HG02678 (cell line): ENCODE data around the gene CAPN9.

Source experiments
- ATAC-seq: cut with Tn5 transposase; IDR thresholded peaks from one replicate; pipeline ENCODE4 v1.9.1; 2021; ENCODE audit warnings: mild to moderate bottlenecking, moderate library complexity; ENCODE audit not compliant: unreplicated experiment

The CAPN9 gene

DNA sequence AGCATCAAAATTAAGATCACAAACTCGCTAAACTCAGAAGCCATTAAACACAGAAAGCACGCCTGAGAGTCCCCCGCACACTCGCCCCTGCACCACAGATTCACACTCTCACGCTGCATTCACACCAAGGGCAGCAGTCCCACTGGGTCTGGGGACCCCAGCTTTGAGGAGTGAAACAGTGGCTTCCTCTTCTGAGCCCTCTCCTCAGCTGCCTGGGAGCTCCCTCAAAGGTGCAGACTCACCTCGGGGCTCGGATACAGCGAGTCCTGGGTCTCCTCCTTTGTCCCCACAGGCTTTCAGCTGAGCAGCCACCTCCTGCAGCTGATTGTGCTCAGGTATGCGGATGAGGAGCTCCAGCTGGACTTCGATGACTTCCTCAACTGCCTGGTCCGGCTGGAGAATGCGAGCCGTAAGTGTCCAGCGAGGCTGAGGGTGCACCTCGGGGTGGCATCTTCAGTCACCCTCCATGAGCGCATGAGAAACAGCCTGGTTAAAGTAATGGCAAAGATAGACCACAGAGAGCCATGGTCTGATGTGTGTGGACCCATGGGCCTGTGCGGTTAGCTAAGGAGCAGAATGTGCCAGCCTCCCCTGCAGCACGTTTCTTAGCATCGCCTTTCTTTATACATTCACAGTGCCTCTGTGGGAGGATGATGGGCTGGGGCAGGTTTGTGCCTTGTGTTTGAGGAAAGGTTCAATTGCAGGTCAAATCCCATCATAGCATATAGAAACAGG lies 47.9 kb downstream of the CAPN9 start:
- ATAC-seq: no peak

DNA sequence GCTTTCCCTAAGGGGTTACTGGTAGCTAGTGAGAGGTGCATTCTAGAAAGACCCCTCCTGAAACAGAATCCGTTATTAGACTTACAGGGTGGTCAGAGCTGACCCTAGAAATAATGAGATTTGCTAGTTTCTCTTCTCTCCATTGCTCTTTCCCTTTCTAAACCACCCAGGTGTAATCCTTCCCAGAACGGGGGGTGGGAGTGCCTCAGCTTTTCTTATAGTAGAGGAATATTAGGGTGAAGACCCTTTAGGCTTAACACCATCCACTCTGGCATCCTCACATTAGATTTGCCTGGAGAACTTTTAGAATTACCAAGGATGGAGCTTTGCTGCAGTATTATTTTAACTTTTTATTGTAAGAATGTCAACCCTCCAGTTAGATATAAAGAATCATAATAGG lies 49.4 kb downstream of the CAPN9 start:
- ATAC-seq: no peak

DNA sequence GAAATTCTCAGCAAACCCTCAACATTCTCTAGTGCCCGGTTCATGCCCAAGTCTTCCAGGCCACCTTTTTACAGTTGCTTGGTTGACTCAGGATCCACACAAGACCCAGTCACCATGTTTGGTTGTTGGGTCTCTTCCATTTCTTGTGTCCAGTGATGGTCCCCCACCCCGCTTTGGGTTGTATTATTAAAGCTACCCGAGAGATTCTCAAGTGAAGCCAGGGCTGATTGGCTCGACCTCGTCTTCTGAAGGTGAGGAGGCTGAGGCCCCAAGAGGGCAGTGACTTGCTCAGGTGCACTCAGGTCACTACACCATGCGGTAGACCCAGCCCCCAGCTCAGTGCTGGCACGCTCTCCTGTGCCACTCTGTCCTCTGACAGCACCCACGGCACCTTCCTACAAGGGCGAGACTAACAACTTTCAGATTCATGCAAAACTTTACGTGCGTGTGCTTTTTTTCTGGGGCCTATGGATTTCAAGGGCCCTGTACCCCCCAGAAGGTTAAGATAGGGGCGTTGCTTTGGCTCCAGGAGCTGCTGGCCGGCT lies 50.3 kb downstream of the CAPN9 start:
- ATAC-seq: no peak

DNA sequence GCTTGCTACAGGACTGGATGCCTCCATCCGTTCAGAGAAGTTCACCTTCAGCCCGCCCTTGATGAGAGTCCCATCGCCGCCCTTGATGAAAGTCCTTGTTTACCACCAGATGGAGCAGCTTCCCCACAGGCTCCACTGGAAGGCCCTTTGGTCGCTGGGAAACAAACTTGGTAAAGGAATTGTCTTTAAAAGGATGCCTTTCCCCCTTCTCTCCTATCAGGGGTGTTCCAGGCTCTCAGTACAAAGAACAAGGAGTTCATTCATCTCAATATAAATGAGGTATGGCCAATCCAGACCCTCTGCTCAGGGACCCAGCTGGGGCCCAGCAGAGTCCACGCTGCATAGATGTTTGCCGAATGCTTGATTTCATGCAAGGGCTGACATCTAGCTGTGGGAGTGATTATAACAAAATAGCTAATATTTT lies 50.8 kb downstream of the CAPN9 start:
- no peak for ATAC-seq

DNA sequence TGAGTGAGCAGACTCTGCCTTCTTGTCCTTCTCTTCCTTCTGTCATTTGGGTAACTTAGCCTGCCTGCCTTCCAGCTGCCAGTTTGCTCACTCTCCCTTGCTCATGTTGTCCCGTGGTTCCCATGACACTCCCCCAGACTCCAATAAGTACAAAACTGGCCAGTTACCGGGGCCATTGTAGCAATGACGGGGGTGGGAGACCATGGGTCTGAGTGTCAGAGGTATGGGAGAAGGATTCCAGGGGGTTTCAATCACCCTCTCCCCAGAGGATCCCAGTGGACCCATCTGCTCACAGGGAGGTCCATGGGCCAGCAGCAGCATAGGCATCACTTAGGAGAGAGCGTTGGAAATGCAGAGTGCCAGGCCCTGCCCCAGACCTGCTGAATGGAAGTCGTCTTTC lies 51.3 kb downstream of the CAPN9 start:
- no peak for ATAC-seq

DNA sequence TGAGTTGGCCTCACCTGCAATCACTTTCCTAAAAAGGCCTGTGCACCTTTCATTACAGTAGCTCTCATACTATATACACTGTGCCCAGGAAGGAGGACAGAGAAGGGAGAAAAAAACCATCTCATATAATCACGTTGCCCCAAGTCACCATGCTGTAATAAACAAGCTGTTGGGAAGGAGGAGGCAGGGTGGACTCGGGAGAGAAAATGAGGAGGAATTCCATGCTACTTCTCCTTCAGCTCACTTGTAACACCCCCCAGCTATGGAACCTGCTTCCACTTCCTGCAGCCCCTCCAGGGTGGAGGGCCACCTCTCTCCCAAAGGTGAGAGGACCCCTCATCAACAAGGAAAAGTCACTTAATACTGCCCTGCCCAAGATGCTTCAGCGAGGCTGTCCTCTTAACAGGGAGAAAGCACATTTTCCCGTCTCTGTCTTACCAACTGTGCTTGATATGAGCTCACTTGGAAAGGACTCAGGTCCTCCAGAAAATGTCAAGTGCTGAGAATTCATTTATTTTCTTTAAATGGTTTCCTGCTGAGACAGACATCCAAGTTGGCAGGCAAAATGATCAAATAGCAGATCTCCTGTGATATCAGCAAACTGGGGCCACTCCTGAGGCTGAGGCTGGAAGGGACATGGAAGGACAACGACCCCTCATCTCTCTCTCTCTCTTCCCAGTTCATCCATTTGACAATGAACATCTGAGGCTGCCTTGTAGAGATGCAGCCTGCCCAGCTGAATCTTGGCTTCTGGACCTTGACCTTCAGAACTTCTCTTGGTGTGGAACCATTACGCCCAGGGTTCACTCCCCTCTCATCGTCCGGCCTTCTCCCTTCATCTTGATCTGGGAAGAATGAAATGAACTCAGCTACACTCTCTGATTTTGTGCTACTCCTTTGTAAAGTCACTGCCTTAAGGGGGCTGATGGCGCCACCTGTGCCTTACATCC lies 54.0 kb downstream of the CAPN9 start:
- no peak for ATAC-seq

DNA sequence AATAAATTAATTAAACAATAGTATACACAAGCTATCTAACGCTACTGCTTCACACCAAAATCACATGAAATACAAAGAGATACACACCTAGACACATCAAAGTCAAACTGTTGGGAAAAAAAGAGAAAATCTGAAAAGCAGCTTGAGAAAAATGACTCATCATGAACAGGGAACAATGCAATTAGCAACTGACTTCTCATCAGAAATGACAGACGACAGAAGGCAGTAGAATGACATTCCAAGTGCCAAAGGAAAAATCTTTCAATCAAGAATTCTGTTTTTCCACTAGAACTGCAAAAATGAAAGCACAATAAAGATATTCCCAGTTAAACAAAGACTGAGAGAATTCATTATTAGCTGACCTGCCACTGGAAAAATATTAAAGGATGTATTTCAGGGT lies 57.2 kb downstream of the CAPN9 start:
- ATAC-seq: no peak

DNA sequence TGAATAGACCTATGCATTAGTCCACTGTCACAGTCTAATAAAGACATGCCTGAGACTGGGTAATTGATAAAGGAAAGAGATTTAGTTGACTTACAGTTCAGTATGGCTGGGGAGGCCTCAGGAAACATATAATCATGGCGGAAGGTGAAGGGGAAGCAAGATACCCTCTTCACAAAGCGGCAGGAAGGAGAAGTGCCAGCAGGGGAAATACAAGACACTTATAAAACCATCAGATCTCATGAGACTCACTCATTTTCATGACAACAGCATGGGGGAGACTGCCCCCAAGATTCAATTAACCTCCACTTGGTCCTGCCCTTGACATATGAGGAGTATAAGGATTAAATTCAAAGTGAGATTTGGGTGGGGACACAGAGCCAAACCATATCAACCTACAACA lies 59.4 kb downstream of the CAPN9 start:
- ATAC-seq: no peak

DNA sequence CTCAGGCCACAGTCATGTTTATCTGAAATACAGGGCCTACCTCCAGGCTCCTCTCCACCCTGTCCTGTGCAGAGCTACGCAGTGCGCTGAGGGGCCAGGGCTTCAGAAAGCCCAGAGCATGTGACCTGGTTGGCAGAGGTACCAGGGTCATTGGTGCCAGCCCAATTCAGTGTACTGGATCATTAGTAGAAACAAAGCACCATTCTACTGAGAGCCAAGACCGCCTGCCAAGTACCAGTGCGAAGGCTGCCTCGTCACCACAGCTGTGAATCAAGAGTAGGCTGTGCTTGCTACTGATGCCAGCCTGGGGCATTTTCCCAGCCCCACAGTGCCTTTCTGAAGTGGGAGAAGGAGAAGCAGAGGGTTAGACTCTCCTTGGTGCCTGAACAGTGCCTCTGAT lies 59.8 kb downstream of the CAPN9 start:
- no peak for ATAC-seq

DNA sequence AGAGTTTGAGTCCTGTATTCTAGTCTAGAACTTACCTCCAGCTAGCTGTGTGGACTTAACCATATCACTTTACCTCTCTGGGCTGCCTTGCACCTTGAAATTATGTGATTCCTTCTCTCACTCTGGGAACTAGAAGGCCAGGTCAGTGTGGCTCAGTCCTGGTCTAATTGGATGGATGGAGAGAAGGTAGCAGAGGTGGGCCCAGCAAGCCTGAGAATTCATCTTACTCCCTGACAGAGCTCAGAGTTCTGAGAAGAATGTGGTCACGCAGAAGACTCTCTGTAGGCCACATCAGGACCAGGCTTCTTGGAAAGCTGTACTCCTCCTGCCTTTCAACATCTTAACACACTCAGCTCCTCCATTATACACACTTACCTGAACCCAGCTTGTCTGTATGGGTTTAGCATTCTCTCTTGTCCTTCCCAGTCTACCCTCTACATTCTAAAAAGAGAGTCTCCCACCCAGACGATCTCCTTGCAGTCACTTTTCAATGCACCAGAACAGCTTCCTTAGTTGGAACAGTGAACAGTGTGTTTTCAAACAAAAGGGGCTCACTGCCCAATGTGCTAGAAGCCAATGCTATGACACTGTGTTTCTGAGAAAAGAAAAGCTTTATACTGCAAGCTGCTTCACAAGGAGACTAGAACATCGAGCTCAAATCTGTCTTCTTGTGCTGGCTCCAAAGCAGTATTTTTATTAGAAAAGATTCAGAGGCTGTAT lies 60.5 kb downstream of the CAPN9 start:
- ATAC-seq: no peak

DNA sequence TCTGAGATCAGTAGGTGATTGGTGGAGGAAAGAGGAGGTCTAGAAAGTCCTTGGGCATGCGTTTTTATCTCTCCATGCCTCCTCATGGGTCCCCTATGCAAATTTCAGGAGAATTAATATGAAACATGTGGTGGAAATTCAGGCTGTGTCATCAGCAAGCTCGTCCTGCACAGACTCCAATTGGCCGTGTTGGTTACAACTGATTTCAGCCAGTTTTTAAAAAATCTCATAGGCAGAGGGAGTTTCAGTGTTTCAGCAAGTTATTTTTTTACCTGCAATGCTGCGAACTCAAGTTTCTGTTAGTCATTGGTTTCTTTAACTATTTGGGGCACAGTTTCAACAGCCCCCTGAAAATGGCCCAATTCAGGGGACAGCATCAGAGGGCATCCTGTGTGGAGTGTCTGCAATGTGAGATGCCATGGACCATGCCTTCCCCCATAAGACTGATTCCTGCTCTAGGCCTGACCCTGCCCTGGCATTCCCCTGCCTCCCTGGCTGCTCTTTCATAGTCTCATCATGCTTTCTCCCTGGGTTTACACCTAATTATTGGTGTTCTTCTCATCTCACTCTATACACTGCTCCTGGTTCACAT lies 61.2 kb downstream of the CAPN9 start:
- ATAC-seq: no peak

DNA sequence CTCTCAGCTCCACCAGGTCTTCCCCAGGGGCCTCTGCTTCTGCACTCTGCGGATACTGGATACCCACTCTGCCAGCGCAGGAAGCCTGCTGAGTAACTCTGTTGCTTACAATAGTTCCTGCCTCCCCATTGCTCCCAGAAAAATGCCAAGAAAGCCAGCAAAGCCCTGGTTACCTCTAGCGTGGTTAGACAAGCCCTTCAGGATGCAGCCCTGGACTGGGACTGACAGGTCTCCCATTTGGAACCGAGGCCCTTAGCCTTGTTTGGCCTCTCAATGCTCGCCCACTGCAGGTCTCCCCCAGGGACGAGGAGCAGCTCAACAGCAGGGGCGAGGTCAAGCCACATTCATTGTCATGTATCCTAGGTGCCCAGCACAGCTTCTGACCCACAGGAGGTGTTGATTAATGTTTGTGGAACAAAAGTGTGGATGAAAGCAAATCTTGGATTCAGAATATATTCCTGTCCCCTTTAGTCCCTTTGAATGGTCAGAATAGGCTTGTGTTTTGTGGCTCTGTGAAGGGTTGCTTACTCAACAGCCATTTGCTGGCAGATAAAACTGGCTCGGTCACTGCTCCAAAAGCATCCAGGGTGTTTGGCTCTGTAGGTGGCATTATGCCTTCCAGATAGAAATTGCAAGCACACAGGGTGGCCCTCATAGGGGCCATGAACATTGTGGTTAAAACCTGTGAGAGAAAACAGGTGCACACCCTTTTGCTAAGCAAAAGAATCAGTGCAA lies 62.2 kb downstream of the CAPN9 start:
- ATAC-seq: no peak

DNA sequence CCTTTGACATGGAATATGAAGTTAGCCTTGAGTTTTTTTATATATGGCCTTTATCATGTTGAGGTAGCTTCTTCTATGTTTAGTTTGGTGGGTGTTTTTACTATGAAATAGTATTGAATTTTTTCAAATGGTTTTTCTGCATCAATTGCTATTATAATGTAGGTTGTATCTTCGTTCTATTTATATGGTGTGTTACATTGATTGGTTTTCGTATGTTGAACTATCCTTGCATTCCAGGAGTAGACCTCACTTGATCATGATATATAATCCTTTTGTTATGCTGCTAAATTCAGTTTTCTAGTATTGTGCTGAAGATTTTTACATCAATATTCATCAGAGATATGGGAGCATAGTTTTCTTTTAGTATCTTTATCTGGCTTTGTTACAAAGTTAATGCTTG lies 65.4 kb downstream of the CAPN9 start:
- ATAC-seq: no peak

DNA sequence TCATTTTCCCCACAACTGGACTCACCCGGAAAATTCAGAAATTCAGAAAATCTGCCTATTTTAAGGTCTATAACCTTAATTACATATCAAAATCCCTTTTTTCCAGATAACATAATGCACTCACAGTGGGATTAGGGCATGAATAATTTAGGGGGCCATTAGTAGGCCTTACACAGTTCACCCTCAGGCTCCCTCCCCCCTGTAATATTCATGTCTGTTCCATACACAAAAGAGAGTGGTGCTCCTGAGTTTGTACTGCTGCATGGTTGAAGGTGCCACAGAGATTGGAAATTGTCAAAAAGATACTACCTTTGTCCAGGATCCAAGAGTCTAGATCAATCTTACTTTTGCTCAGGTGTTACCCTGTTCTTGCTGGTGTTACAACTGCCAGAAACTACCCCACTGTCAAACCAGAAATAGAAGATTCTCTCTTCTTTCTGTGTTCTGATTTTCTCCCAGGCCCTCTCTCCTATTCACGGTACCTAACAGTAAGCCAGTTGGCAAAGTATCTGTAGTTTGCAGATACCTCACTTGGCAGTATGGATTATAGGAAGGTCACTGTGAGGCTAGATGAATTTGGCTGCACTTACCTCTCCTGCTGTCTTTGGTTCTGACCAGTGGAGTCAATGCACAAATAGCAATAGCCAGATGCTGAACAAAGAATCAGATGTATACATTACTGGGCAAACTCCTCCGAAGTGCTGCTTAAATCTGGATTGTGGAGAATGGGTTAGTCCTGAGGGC lies 67.9 kb downstream of the CAPN9 start:
- no peak for ATAC-seq

DNA sequence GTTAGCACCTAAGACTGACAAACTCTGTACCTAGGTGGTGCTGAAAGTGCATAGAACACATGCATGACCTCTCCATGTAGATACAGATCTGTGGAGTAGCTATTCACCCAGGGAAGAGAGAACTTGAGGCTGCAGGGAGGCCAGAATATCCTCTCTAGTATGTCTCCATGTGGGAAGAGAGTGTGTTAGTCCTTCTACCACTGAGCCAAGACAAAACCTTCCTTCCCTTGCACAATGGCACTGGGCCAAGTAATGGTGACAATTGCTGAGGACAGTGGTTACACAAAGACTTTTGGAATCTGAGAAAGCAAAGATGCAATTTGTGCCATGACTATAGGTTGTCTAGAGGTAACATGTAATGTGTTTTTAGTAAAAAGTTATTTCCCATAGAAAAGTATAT lies 68.8 kb downstream of the CAPN9 start:
- ATAC-seq: no peak

DNA sequence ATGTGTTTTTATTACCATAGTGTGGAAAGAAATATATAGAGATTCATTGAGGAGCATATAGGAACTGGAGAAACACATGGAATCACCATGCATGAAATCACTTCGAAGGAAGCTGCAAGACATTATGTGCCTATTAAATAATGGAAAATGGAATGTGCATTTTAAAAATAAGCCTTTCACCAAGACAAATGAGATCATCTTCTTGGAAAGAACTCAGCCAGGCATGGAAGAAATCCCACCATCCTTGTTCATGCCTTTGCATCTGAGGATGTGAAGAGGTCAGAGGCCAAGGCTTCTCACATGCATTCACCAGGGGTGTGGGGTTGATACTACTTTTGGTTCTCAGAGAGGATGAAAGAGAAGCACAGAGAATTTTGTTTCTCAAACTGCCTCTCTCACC lies 71.2 kb downstream of the CAPN9 start:
- ATAC-seq: no peak

DNA sequence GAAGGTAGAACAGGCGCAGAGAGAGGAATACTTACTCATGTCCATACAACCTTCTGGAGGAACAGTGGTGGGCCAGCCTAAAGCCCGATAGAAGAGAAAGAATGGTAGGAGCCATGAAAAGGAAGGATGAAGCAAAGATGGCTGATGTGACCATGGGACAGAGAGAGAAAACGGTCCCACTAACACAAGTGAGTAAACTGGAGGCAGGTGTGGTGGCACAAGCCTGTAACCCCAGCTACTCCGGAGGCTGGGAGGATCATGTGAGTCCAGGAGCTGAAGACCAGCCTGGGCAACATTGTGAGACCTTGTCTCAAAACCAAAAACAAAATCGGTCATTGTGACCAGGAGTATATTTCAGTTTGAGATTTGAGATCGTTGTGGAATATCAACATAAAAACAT lies 71.7 kb downstream of the CAPN9 start:
- no peak for ATAC-seq

DNA sequence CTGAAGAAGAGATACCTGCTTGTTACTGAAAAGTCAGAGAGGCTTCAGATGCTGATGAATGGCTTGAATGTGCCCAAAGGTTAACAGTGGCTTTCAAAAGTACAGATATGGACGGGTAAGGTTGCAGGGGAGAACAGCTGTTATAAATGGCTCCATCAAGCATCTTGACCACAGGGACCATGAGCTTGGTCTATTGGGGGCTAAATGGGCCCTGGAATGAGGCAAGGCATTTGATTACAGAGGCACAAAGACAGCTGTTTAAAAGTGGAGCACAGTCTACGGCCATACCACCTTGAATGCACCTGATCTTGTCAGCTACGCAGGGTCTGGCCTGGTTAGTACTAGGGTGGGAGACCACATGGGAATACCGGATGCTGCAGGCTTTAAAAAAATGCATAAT lies 72.8 kb downstream of the CAPN9 start:
- no peak for ATAC-seq

DNA sequence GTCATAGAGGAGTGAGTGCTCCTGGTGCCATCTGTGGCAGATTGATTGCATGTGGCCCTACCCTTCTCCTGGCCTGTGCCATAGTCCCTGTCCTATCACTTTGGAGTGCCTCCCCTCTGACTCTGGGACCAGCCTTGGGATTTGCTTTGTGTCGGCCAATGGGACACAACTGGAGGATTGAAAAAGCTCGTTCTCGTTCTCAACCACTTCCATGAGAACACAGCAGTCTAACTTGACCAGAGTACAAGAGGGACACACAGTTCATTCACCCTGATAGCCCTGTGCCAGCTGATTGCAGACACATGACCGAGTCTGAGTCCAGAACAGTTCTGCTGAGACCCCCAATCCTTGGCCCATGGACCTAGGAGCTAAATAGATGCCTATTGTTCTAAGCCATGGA lies 73.4 kb downstream of the CAPN9 start:
- no peak for ATAC-seq

DNA sequence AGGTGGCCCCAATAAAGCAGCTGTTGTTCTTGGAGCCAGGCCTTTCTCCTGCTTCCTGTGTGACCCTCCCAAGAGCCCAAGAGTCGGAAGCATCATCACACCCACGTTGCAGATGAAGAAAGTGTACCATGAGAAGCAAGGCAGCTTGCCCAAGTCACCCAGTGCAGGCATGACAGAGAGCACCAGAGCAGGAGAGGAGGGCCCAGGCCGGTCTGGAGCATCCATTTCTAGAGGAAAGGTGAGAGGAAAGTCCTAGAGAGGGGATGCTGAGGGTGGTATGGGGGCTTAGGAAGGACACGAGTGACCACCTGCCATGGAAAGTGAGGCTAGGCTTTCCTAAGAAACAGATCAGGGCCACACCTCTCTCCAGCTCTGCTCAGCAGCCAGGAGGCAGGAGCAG lies 74.2 kb downstream of the CAPN9 start:
- no peak for ATAC-seq
